GM19455 (cell line): Measurements from ENCODE around the gene ZNF408.
"Not testable (repeated sequence)": the region's sequence is repeated elsewhere in the genome, so short reads cannot be mapped to it uniquely, and the experiment has no call there.

Source experiments
- ATAC-seq: cut with Tn5 transposase; IDR thresholded peaks from one replicate; pipeline ENCODE4 v1.9.1; 2021; ENCODE audit not compliant: unreplicated experiment

Gene ZNF408

GRCh38 chr11:46700241-46701077 lies at the start of gene ZNF408, which contains the start of gene ARHGAP1:
ZNF408 (plus strand) TSS chr11:46701031; CDS start chr11:46701048, 17 bp downstream.
ARHGAP1 (minus strand) TSS chr11:46700619; CDS start chr11:46696107, 4,512 bp downstream.
- ATAC-seq: peak; percentile 92

GRCh38 chr11:46655631-46656030 lies 45.2 kb upstream of the ZNF408 start:
- ATAC-seq: no peak

- no peak for ATAC-seq
Observed at GRCh38 chr11:46657186-46657585, 43.6 kb upstream of the ZNF408 start.

- ATAC-seq: no peak
Observed at GRCh38 chr11:46658259-46658658, 42.6 kb upstream of the ZNF408 start.

- no peak for ATAC-seq
Observed at GRCh38 chr11:46659908-46660307, 40.9 kb upstream of the ZNF408 start.

GRCh38 chr11:46661836-46662235 lies 39.0 kb upstream of the ZNF408 start:
- ATAC-seq: no peak

- no peak for ATAC-seq
Observed at GRCh38 chr11:46662366-46662765, 38.5 kb upstream of the ZNF408 start.

- ATAC-seq: no peak
Observed at GRCh38 chr11:46663277-46663940, 37.4 kb upstream of the ZNF408 start.

- no peak for ATAC-seq
Observed at GRCh38 chr11:46664612-46665011, 36.2 kb upstream of the ZNF408 start.

GRCh38 chr11:46665356-46665755 lies 35.5 kb upstream of the ZNF408 start:
- ATAC-seq: no peak

GRCh38 chr11:46666516-46666915 lies 34.3 kb upstream of the ZNF408 start:
- ATAC-seq: no peak

GRCh38 chr11:46667043-46667481 lies 33.8 kb upstream of the ZNF408 start:
- no peak for ATAC-seq

- ATAC-seq: no peak
Observed at GRCh38 chr11:46668480-46669085, 32.2 kb upstream of the ZNF408 start.

- ATAC-seq: no peak
Observed at GRCh38 chr11:46669711-46670139, 31.1 kb upstream of the ZNF408 start.

GRCh38 chr11:46670521-46670920 lies 30.3 kb upstream of the ZNF408 start:
- ATAC-seq: not testable (repeated sequence)

GRCh38 chr11:46671958-46672315 lies 28.9 kb upstream of the ZNF408 start:
- no peak for ATAC-seq

- no peak for ATAC-seq
Observed at GRCh38 chr11:46672381-46672839, 28.4 kb upstream of the ZNF408 start.

- ATAC-seq: no peak
Observed at GRCh38 chr11:46673713-46674462, 26.9 kb upstream of the ZNF408 start.

- no peak for ATAC-seq
Observed at GRCh38 chr11:46674463-46675287, 26.2 kb upstream of the ZNF408 start.

GRCh38 chr11:46675288-46675851 lies 25.5 kb upstream of the ZNF408 start:
- no peak for ATAC-seq
